ENCODE data around the gene RELL1. TPM values are rescaled to one million over a fixed set of nuclear protein-coding genes. Genes with fewer than 3 reads are reported as not detected.

Gene RELL1
- total RNA-seq, 1 experiment from 2014 or later = 19.1 TPM

- no peak overlapping the region for H3K4me3 ChIP-seq (ENCODE audit: insufficient read depth, low read depth, low read length)
- no peaks in the 10 kb centered on the region for H3K27me3 ChIP-seq (ENCODE audit: control insufficient read depth, insufficient read depth, low read length)
- no peaks in the 10 kb centered on the region for H3K36me3 ChIP-seq (replicated peaks; ENCODE audit: control insufficient read depth, insufficient read depth, low read length)
- DNase-seq = no peak
These were observed 29.8 kb upstream of the RELL1 start for GRCh38 chr4:37715889-37716402.

- Histone ChIP-seq H3K4me3 (ENCODE audit: insufficient read depth, low read depth, low read length) (no peak overlapping the region), H3K27me3 (ENCODE audit: control insufficient read depth, insufficient read depth, low read length) (no peaks in the 10 kb centered on the region), H3K36me3 (replicated peaks; ENCODE audit: control insufficient read depth, insufficient read depth, low read length) (no peaks in the 10 kb centered on the region)
- no peak for DNase-seq
These were observed 24.3 kb upstream of the RELL1 start for GRCh38 chr4:37710491-37710890.

- Histone ChIP-seq H3K36me3 (replicated peaks; ENCODE audit: control insufficient read depth, insufficient read depth, low read length) (no peaks in the 10 kb centered on the region), H3K4me3 (ENCODE audit: insufficient read depth, low read depth, low read length) (no peak overlapping the region), H3K27me3 (ENCODE audit: control insufficient read depth, insufficient read depth, low read length) (no peaks in the 10 kb centered on the region)
- DNase-seq = no peak
These were observed 19.9 kb upstream of the RELL1 start for GRCh38 chr4:37706032-37706431.

- DNase-seq = no peak
- no peaks in the 10 kb centered on the region for H3K36me3 ChIP-seq (replicated peaks; ENCODE audit: control insufficient read depth, insufficient read depth, low read length)
- H3K27me3 ChIP-seq (ENCODE audit: control insufficient read depth, insufficient read depth, low read length) = no peaks in the 10 kb centered on the region
- H3K4me3 ChIP-seq (ENCODE audit: insufficient read depth, low read depth, low read length) = no peak overlapping the region
These were observed 19.4 kb upstream of the RELL1 start for GRCh38 chr4:37705571-37705970.

- no peak overlapping the region for H3K4me3 ChIP-seq (ENCODE audit: insufficient read depth, low read depth, low read length)
- H3K36me3 ChIP-seq (replicated peaks; ENCODE audit: control insufficient read depth, insufficient read depth, low read length) = no peaks in the 10 kb centered on the region
- H3K27me3 ChIP-seq (ENCODE audit: control insufficient read depth, insufficient read depth, low read length) = no peaks in the 10 kb centered on the region
- no peak for DNase-seq
These were observed 13.8 kb upstream of the RELL1 start for GRCh38 chr4:37699868-37700481.

- no peaks in the 10 kb centered on the region for H3K36me3 ChIP-seq (replicated peaks; ENCODE audit: control insufficient read depth, insufficient read depth, low read length)
- no peak overlapping the region for H3K4me3 ChIP-seq (ENCODE audit: insufficient read depth, low read depth, low read length)
- no peaks in the 10 kb centered on the region for H3K27me3 ChIP-seq (ENCODE audit: control insufficient read depth, insufficient read depth, low read length)
- no peak for DNase-seq
These were observed 11.4 kb upstream of the RELL1 start for GRCh38 chr4:37697566-37697965.

GRCh38 chr4:37693450-37694190 lies 7.4 kb upstream of the RELL1 start:
- Histone ChIP-seq H3K36me3 (replicated peaks; ENCODE audit: control insufficient read depth, insufficient read depth, low read length) (no peaks in the 10 kb centered on the region), H3K27me3 (ENCODE audit: control insufficient read depth, insufficient read depth, low read length) (no peaks in the 10 kb centered on the region), H3K4me3 (ENCODE audit: insufficient read depth, low read depth, low read length) (no peak overlapping the region)
- no peak for DNase-seq

GRCh38 chr4:37693030-37693429 lies 6.9 kb upstream of the RELL1 start:
- Histone ChIP-seq H3K4me3 (ENCODE audit: insufficient read depth, low read depth, low read length) (no peak overlapping the region), H3K36me3 (replicated peaks; ENCODE audit: control insufficient read depth, insufficient read depth, low read length) (no peaks in the 10 kb centered on the region), H3K27me3 (ENCODE audit: control insufficient read depth, insufficient read depth, low read length) (no peaks in the 10 kb centered on the region)
- DNase-seq = no peak

- no peaks in the 10 kb centered on the region; the same call in 1 of the 2 replicates for H3K27me3 ChIP-seq (ENCODE audit: control insufficient read depth, insufficient read depth, low read length)
- H3K4me3 ChIP-seq (ENCODE audit: insufficient read depth, low read depth, low read length) = no peak overlapping the region
- no peak for DNase-seq
- no peaks in the 10 kb centered on the region for H3K36me3 ChIP-seq (replicated peaks; ENCODE audit: control insufficient read depth, insufficient read depth, low read length)
These were observed 4.8 kb upstream of the RELL1 start for GRCh38 chr4:37690976-37691375.

GRCh38 chr4:37689353-37690095 lies 3.3 kb upstream of the RELL1 start:
- Histone ChIP-seq H3K4me3 (ENCODE audit: insufficient read depth, low read depth, low read length) (no peak overlapping the region), H3K27me3 (ENCODE audit: control insufficient read depth, insufficient read depth, low read length) (peaks cover 2% of the 10 kb centered on the region; the same call in 1 of the 2 replicates), H3K36me3 (replicated peaks; ENCODE audit: control insufficient read depth, insufficient read depth, low read length) (no peaks in the 10 kb centered on the region)
- no peak for DNase-seq

GRCh38 chr4:37687681-37688080 lies 1.5 kb upstream of the RELL1 start:
- Histone ChIP-seq H3K36me3 (replicated peaks; ENCODE audit: control insufficient read depth, insufficient read depth, low read length) (no peaks in the 10 kb centered on the region), H3K4me3 (ENCODE audit: insufficient read depth, low read depth, low read length) (no peak overlapping the region), H3K27me3 (ENCODE audit: control insufficient read depth, insufficient read depth, low read length) (peaks cover 2% of the 10 kb centered on the region; the same call in 1 of the 2 replicates)
- no peak for DNase-seq

GRCh38 chr4:37687194-37687562 lies 1.0 kb upstream of the RELL1 start:
- no peak for DNase-seq
- Histone ChIP-seq H3K27me3 (ENCODE audit: control insufficient read depth, insufficient read depth, low read length) (peaks cover 2% of the 10 kb centered on the region; the same call in 1 of the 2 replicates), H3K36me3 (replicated peaks; ENCODE audit: control insufficient read depth, insufficient read depth, low read length) (no peaks in the 10 kb centered on the region), H3K4me3 (ENCODE audit: insufficient read depth, low read depth, low read length) (peak overlapping the region; percentile 57)

- peak overlapping the region; percentile 88 for H3K4me3 ChIP-seq (ENCODE audit: insufficient read depth, low read depth, low read length)
- DNase-seq = peak; percentile 80
- peaks cover 2% of the 10 kb centered on the region; the same call in 1 of the 2 replicates for H3K27me3 ChIP-seq (ENCODE audit: control insufficient read depth, insufficient read depth, low read length)
- H3K36me3 ChIP-seq (replicated peaks; ENCODE audit: control insufficient read depth, insufficient read depth, low read length) = no peaks in the 10 kb centered on the region
These were observed 278 bp downstream of the RELL1 start for GRCh38 chr4:37685823-37686372.

- Histone ChIP-seq H3K4me3 (ENCODE audit: insufficient read depth, low read depth, low read length) (peak overlapping the region; percentile 88), H3K36me3 (replicated peaks; ENCODE audit: control insufficient read depth, insufficient read depth, low read length) (no peaks in the 10 kb centered on the region)
- DNase-seq = peak; percentile 32
These were observed 884 bp downstream of the RELL1 start for GRCh38 chr4:37685161-37685822.

More at GRCh38 chr4:37685161-37685822, 884 bp downstream of the RELL1 start:
- H3K27me3 ChIP-seq (ENCODE audit: control insufficient read depth, insufficient read depth, low read length) = peaks cover 2% of the 10 kb centered on the region; the same call in 1 of the 2 replicates

All from H7 (cell line).